Prostate gland (tissue), 2 donors: ENCODE data around the gene FKBP5. TPM values are rescaled to one million over a fixed set of nuclear protein-coding genes. Genes with fewer than 3 reads are reported as not detected.

Experiments used
- DNase-seq: peaks from one replicate; pipeline ENCODE4 v3.0.0-alpha.2; 2019; ENCODE audit warnings: low spot score
- H3K27ac ChIP-seq, 2 donors: fragments of 200-600 bp; sonication (generic); 2 replicates each; pipeline ENCODE4 v1.5.1; 2017 to 2019
- H3K27me3 ChIP-seq: fragments of 200-600 bp; sonication (generic); replicated peaks from 2 replicates; pipeline ENCODE4 v1.5.1; 2019; ENCODE audit not compliant: insufficient read depth
- H3K36me3 ChIP-seq, 2 donors: fragments of 200-600 bp; sonication (generic); 1 replicate in 1 of 2; 2 replicates in 1 of 2; pipeline versions ENCODE4 v1.5.1 to v1.8.1; 2017 to 2019
- H3K4me1 ChIP-seq: fragments of 200-600 bp; sonication (generic); replicated peaks from 2 replicates; pipeline ENCODE4 v1.5.1; 2019
- H3K4me3 ChIP-seq, 2 donors: fragments of 200-600 bp; sonication (generic); 2 replicates each; pipeline ENCODE4 v1.5.1; 2017 to 2019
- H3K9me3 ChIP-seq: fragments of 200-600 bp; sonication (generic); 2 replicates; pipeline ENCODE4 v1.5.1; 2017
- CTCF ChIP-seq, 4 experiments: fragments of 200-600 bp in 2 of 4; fragments of 450-650 bp in 2 of 4; sonication (generic) in 2 of 4; IDR thresholded peaks; 1 replicate in 3 of 4; 2 replicates in 1 of 4; pipeline ENCODE4 v1.5.1; 2016 to 2019; ENCODE audit warnings: antibody characterized with exemption in 4 of 4, mild to moderate bottlenecking in 2 of 4, moderate library complexity in 2 of 4
- POLR2A ChIP-seq: fragments of 450-650 bp; IDR thresholded peaks from one replicate; pipeline ENCODE4 v1.6.1; 2016; ENCODE audit warnings: antibody characterized with exemption, mild to moderate bottlenecking
- POLR2AphosphoS5 ChIP-seq: sonication (generic); formaldehyde crosslinking; IDR thresholded peaks from one replicate; pipeline ENCODE4 v1.6.1; 2017; ENCODE audit warnings: antibody characterized with exemption
- WGBS: methylation state at CpG from one replicate; pipeline ENCODE4 v1.1.5; 2018; 5-methylcytosine and 5-hydroxymethylcytosine counted together
- intact Hi-C: fragments of 100-400 bp; cut with DNase I; formaldehyde crosslinking; loops from one replicate; pipeline ENCODE4 v1.14.2; 2022
- total RNA-seq, 2 donors: library from RNA; depleted of rRNA; stranded (reverse); fragments of >200 nt; gene quantifications; one replicate each; pipeline ENCODE4 v1.1.0, GENCODE V29; 2016

FKBP5 gene
- total RNA-seq, 2 donors from 2014 or later: 201 to 248 TPM

- no peak overlapping the region for H3K4me3 ChIP-seq
- no peaks in the 10 kb centered on the region for H3K9me3 ChIP-seq
- DNase-seq: no peak
- no peak overlapping the region for H3K27ac ChIP-seq
- no peaks in the 10 kb centered on the region for H3K36me3 ChIP-seq
- no peak for TF ChIP-seq POLR2A
- TF ChIP-seq CTCF (IDR thresholded peaks at IDR 0.05): no peak
- TF ChIP-seq POLR2AphosphoS5: no peak
- no peaks in the 10 kb centered on the region for H3K27me3 ChIP-seq
- no peaks in the 10 kb centered on the region for H3K4me1 ChIP-seq
- 80% methylated on average over 8 of the region's 8 CpGs for WGBS
- intact Hi-C loops: no loop called here
These were observed 121.9 kb downstream of the FKBP5 start for GRCh38 chr6:35566794-35567193.

GRCh38 chr6:35564733-35565132 is 124.0 kb downstream of the FKBP5 start:
- no peak for TF ChIP-seq POLR2AphosphoS5
- no peak for TF ChIP-seq POLR2A
- TF ChIP-seq CTCF (IDR thresholded peaks at IDR 0.05): no peak
- Histone ChIP-seq H3K27me3 (no peaks in the 10 kb centered on the region), H3K27ac (no peak overlapping the region), H3K9me3 (no peaks in the 10 kb centered on the region), H3K4me3 (no peak overlapping the region), H3K36me3 (no peaks in the 10 kb centered on the region), H3K4me1 (no peaks in the 10 kb centered on the region)
- intact Hi-C loops: no loop called here
- DNase-seq: no peak

- WGBS: 64% methylated on average over 11 of the region's 11 CpGs
- Histone ChIP-seq H3K4me3 (no peak overlapping the region), H3K27me3 (no peaks in the 10 kb centered on the region), H3K27ac (no peak overlapping the region), H3K4me1 (no peaks in the 10 kb centered on the region), H3K36me3 (no peaks in the 10 kb centered on the region), H3K9me3 (no peaks in the 10 kb centered on the region)
- TF ChIP-seq CTCF (IDR thresholded peaks at IDR 0.05) (no peak), POLR2A (no peak), POLR2AphosphoS5 (no peak)
- intact Hi-C loops: no loop called here
- DNase-seq: no peak
These were observed 126.7 kb downstream of the FKBP5 start for GRCh38 chr6:35562060-35562459.

GRCh38 chr6:35561113-35561512 is 127.6 kb downstream of the FKBP5 start:
- H3K27ac ChIP-seq: no peak overlapping the region
- 85% methylated on average over 5 of the region's 5 CpGs for WGBS
- H3K36me3 ChIP-seq: no peaks in the 10 kb centered on the region
- H3K27me3 ChIP-seq: no peaks in the 10 kb centered on the region
- TF ChIP-seq CTCF (IDR thresholded peaks at IDR 0.05): no peak
- TF ChIP-seq POLR2AphosphoS5: no peak
- no peak for TF ChIP-seq POLR2A
- no peak overlapping the region for H3K4me3 ChIP-seq
- intact Hi-C loops: no loop called here
- no peaks in the 10 kb centered on the region for H3K9me3 ChIP-seq
- no peaks in the 10 kb centered on the region for H3K4me1 ChIP-seq
- DNase-seq: no peak

GRCh38 chr6:35558571-35558970 is 130.1 kb downstream of the FKBP5 start:
- 86% methylated on average over 12 of the region's 12 CpGs for WGBS
- no peaks in the 10 kb centered on the region for H3K36me3 ChIP-seq
- TF ChIP-seq CTCF (IDR thresholded peaks at IDR 0.05) (no peak), POLR2AphosphoS5 (no peak), POLR2A (no peak)

More at GRCh38 chr6:35558571-35558970, 130.1 kb downstream of the FKBP5 start:
- DNase-seq: no peak
- H3K27me3 ChIP-seq: no peaks in the 10 kb centered on the region
- intact Hi-C loops: no loop called here
- H3K9me3 ChIP-seq: no peaks in the 10 kb centered on the region
- no peaks in the 10 kb centered on the region for H3K4me1 ChIP-seq
- H3K4me3 ChIP-seq: no peak overlapping the region
- no peak overlapping the region for H3K27ac ChIP-seq
